ENCODE measurements around the gene IFIT1.
A peak's percentile ranks its signal among the peaks of the same experiment; 100 is the strongest.
"Not testable (repeated sequence)": the region's sequence is repeated elsewhere in the genome, so short reads cannot be mapped to it uniquely, and the experiment has no call there.

IFIT1 gene

DNA sequence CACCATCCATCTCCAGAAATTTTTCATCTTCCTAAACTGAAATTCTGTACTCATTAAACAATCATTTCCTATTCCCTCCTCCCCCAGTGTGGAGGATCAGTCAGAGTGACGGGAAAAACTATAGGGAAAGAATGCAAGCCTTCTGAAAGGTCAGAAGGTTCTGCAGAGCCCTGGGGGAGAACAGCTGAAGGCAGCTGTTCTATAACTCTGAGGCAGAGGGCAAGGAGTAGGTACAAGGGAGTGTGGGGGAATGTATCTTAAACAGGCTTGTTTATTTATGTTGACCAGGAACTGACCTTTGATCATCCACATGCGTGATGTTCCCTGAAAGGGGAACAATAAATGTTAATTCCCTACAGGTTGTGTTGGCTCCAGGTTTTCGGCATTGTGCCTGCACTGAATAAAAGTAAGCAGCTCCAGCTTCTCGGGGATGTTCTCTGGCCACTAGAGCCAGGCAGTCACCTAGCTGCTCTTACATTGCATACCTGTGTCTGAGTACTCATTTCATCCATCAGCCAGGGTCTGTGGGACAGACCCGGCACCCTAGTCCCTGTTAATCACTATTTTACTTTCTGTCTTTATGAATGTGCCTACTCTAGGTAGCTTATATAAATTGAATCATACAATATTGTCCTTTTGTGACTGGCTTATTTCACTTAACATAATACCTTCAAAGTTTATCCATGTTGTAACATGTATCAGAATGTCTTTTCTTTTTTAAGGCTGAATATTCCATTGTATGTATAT, 5.8 kb downstream of the IFIT1 start:
- DNase-seq = no peak

DNA sequence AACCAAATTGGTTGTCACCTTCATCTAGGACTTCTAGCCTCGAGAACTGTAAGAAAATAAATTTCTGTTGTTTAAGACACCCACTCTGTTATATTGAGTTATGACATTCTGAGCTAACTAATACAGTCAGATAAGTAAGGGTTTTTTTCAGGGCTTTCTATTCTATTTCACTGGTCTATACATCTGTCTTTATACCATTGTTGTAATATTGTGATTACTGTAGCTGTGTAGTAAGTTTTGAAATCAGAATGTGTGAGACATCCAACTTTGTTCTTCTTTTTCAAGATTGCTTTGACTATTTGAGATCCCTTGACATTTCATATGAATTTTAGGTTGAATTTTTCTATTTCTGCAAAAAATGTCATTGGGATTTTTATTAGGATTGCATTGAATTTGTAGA, 7.5 kb downstream of the IFIT1 start:
- no peak for DNase-seq

DNA sequence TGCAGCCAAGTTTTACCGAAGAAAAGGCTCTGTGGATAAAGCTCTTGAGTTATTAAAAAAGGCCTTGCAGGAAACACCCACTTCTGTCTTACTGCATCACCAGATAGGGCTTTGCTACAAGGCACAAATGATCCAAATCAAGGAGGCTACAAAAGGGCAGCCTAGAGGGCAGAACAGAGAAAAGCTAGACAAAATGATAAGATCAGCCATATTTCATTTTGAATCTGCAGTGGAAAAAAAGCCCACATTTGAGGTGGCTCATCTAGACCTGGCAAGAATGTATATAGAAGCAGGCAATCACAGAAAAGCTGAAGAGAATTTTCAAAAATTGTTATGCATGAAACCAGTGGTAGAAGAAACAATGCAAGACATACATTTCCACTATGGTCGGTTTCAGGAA, 10.6 kb downstream of the IFIT1 start:
- DNase-seq = no peak

DNA sequence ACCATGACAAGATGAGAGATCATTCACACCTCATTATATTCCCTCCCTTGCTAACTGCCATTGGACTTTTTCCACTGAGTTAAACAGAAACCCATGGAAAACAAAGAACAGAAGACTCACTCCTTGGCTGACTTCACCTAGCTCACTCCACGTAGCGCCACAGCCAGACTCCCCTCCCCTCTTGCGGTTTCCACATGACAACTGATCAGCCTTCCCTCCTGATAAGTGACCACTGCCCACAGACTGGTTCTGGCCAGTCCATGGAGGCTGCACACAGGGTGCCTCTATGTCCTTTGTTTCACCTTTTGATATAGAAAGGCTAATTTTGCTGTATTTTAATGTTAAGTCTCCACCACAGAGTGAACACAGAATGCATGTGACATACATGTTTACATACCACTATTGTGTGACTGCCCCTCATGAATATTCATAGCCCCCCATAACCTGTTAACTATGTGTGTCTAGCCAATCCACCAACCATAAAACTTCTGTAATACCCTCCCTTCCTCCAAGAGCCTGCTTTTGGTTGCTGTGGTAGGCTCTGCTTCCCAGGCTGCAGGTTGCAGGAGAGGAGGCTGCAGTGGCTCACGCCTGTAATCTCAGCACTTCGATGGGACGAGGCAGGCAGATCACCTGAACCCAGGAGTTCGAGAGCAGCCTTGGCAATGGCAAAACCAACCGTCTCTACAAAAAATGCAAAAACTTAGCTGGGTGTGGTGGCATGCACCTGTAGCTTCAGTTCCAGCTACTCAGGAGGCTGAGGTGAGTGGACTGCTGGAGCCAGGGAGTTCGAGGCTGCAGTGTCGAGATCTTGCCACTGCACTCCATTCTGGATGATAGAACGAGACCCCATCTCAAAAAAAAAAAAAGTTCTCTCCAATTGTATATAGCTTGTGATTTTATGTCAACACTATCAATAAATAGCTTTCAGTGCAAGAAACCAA, 12.0 kb downstream of the IFIT1 start:
- DNase-seq = no peak

DNA sequence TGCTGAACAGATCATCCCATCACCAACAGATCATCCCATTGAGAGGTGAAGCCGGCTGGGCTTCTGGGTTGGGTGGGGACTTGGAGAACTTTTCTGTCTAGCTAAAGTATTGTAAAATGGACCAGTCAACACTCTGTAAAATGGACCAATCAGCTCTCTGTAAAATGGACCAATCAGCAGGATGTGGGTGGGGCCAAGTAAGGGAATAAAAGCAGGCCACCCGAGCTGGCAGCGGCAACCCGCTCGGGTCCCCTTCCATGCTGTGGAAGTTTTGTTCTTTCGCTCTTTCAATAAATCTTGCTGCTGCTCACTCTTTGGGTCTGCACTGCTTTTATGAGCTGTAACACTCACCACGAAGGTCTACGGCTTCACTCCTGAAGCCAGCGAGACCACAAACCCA, 13.8 kb downstream of the IFIT1 start:
- DNase-seq = not testable (repeated sequence)

DNA sequence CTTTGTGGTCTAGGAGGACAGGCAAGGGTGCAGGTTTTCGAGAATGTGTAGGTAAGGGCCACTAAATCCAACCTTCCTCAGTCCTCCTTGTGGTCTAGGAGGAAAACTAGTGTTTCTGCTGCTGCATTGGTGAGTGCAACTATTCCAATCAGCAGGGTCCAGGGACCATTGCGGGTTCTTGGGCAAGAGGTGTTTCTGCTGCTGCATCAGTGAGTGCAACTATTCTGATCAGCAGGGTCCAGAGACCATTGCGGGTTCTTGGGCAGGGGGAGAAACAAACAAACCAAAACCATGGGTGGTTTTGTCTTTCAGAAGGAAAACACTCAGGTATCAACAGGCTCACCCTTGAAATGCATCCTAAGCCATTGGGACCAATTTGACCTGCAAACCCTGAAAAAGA, 15.4 kb downstream of the IFIT1 start:
- not testable (repeated sequence) for DNase-seq

DNA sequence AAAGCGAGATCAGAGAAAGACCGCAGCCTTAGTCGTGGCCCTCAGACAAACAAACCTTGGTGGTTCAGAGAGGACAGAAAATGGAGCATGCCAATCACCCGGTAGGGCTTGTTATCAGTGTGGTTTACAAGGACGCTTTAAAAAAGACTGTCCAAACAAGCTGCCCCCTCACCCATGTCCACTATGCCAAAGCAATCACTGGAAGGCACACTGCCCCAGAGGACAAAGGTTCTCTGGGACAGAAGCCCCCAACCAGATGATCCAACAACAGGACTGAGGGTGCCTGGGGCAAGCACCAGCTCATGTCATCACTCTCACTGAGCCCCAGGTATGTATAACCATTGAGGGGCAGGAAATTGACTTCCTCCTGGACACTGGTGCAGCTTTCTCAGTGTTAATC, 16.9 kb downstream of the IFIT1 start:
- not testable (repeated sequence) for DNase-seq

DNA sequence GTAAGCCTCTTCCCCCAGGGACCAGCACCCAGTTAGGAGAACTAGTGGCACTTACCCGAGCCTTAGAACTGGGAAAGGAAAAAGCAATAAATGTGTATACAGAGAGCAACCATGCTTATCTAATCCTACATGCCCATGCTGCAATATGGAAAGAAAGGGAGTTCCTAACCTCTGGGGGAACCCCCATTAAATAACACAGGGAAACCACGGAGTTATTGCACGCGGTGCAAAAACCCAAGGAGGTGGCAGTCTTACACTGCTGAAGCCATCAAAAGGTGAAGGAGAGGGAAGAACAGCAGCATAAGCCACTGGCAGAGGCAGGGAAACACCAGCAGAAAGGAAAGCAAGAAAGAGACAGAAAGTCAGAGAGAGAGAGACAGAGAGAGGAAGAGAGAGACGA, 18.1 kb downstream of the IFIT1 start:
- DNase-seq = not testable (repeated sequence)

DNA sequence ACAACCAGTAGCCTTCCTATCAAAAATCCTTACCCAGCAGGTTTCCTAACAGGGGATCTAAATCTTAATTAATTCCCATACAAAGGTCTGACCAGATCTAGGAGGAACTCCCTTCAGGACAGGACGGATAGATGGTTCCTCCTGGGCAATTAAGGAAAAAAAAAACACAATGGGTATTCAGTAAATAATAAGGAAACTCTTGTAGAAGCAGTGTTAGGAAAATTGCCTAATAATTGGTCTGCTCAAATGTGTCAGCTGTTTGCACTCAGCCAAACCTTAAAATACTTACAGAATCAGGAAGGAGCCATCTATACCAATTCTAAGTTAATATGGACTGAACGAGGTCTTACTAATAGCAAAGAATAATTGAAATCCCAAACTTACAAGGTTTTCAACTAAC, 18.7 kb downstream of the IFIT1 start:
- DNase-seq = not testable (repeated sequence)

DNA sequence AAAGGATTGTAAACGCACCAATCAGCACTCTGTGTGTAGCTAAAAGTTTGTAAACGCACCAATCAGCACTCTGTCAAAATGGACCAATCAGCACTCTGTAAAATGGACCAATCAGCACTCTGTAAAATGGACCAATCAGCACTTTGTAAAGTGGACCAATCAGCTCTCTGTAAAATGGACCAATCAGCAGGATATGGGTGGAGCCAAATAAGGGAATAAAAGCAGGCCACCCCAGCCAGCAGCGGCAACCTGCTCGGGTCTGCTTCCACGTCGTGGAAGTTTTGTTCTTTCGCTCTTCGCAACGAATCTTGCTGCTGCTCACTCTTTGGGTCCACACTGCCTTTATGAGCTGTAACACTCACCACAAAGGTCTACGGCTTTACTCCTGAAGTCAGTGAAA, 19.9 kb downstream of the IFIT1 start:
- not testable (repeated sequence) for DNase-seq

DNA sequence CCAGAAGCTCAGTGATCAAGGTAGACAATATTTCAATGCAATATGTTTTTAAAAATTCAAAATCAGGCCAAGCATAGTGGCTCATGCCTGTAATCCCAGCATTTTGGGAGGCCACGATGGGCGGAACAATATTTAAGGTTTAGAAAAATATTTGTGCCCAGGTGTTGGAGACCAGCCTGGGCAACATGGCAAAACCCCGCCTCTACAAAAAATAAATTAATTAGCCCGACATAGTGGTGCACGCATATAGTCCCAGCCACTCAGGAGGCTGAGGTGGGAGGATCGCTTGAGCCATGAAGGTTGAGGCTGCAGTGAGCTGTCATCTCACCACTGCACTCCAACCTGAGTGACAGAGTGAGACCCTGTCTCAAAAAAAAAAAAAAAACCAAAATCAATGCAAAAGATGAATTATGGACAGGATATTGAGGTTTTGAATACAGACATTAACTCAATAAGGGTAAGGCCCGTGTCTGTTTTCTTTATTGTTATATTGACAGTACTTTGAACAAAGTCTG, 21.0 kb downstream of the IFIT1 start:
- DNase-seq = no peak

DNA sequence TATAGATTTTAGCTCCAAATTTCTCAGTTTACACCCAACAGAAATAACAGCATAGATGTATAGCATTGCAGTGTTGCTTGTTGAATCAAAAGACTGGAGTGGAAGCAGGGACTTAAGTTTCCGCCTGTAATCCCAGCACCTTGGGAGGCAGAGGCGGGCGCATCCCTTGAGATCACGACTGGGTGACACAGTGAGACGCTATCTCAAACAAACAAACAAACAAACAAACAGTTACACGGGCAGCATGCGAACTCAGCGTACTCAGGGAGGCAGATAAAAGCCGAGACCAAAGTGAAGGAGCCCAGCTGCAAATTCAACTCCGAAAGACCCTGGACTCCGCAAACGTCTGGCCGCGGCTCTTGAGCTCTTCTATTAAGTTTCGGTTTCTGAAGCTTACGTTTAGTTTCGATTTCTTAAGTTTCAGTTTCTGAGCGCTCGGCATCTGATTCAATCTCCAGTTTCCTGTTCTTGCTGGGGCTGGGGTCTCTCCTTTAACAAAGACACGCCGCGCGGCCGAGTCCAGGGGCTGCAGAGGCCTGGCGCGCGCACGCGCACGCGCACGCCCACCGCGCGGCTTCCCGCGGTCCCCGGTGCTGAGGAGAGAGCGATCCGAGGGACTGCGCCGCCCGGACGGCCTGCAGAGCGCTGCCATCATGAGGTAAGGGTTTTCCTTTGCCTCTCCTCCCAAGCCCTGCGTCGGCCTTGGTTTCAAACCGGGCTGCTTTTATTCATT, 21.9 kb downstream of the IFIT1 start, which contains the start of gene IFIT5:
TSS of gene IFIT5 (plus strand) at position 423 of the 733 bp plus-strand sequence. CDS start at position 654, 231 bp downstream.
- DNase-seq = peak in 46 of 51 donors; percentile 33 to 91 (median 64)

DNA sequence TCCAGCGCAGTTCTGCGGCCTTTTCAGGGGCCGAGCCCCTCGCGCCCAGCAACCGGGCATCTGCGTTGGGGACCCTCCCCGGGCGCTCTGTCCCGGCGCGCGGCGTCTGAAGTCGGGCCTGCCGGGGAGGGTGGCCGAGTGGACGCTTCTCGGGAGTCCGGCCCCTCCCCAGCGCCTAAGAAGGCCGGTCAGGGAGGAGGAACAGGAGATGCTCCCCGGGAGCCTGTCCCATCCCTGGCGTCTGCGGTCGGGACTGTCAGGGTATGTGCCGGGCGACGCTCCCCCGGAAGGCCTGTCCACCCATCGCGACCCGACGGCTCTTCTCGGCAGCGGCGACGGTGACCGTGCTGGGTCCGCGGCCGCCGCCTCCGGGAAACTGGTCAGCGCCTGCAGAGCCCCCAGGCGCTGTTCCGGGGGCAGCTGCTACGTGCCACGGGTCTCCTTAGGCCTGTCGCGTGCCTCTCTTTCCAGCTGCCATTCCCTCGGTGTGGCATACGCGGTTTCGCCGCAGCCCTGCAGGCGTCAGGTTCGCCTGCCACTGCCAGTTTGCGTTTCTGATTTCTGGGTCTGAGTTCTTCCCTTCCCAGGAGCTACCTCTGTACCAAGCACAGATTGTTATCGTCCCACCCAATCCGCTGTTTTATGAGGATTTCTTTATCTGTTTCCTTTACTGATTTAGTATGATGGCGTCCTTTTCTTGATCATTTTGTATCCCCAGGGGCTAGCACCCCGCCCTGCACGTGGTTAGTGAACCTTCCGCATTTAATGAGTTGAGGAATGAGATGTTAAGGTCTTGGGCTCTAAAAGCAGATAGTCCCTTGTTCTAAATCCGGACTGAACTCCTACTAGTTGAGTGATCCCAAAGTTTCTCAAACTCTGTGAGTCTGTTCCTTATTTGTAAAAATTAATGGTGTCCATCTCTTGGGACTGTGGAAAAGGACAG, 22.7 kb downstream of the IFIT1 start:
- peak in 41 of 51 donors; percentile 21 to 91 (median 62) for DNase-seq

DNA sequence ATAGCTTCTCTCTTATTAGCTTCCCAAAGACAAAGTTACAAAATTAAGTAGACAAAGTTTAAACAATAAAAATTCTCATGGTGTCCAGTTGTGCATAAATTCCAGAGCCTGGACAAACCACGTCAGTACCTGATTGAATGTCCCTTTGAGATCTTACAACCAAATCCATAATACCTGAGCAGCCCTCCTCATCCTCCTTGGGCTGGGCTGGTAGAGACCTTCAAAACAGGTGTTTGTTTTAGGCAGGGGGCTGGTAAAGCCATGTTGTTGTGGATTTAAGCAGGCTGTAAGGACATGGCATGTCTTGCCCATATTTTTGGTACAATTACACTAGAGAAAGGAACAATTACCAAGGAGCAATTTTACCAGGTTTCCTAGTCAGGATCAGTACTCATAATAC, 24.0 kb downstream of the IFIT1 start:
- no peak for DNase-seq

DNA sequence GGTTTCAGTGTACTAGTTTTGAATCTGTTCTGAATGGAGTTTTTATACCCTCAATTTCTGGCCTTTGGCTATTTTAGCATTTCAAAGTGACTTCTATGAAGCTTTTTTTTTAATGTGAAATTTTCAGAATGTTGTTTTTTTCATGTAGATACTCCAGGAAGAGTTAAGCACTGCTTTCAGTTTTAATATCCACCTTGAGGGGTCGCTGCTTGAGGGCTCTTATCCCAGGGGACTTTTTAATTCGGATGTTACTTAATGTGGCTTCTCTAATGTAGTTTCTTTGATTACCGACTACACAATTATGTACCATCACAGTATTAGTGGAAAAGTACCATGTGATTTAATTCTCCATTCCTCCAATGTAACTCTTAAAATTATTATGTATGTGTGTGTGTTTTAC, 27.1 kb downstream of the IFIT1 start:
- DNase-seq = no peak

DNA sequence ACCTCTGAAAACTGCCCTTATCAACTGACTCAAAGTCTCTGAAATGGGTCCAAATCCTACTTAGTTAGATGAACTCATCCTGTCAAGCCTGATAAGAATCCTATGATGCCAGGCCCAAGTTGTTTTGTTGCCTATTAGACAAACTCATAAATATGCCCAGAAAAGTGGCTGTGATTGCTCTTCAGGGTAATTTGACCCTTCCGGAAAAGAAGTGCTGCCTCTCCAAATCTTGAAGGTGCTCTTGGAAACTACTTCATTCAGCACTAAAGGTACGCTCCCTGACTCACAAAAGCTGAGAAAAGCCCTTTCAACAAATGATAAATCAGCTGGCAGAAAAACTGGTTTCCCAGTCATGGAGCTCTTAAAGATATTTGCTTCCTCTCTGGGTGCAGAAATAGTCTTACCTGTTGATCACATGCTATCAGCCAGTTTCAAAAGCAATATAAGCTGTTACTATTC, 28.6 kb downstream of the IFIT1 start:
- DNase-seq = no peak

DNA sequence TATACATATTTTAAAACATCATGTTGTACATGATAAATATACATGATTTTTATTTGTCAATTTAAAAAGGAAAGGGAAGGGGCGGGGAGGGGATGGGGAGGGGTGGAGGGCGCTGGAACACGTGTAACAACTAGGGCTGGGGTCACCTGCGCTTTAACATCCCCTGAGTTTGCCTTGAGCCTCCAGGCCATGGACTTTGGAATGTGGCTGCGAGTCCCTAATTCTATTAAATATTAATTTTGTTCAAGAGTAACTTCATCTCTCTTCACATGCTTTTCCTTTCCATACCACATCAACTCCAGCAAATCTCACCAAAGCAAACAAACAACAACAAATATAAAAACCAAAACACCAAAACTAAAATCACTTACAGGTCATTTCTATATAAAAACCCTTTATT, 32.6 kb downstream of the IFIT1 start:
- DNase-seq = no peak

DNA sequence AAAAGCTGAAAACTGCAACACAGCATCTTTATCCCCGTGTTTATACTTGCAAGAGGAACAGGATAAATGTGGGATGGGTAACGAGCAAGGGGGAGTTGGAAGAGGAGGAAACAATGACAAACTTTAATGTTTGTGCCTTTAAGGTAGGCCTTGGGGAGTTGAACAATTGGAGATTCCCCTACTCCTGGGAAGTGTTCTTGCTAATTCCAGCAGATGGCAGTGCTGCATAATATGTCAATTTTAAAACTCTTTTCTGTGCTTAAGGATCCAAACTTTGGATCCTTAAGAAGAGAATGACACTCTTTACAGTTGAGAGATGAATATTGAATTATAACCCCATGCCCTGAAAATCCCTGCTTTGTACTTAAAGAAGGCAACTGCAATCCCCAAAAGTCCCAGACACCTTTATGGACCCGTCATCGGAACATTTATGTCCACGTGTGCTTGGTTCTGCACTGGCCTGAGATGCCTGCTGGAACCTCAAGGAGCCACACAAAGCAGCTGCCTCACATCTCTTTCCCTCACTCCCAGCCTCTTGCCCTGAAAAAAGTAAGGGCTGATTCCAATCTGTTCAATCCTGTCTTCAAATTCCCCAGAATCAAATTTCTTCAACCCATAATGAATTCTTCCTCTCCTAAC, 33.9 kb downstream of the IFIT1 start:
- peak in 2 of 51 donors; percentile 6 to 40 for DNase-seq

DNA sequence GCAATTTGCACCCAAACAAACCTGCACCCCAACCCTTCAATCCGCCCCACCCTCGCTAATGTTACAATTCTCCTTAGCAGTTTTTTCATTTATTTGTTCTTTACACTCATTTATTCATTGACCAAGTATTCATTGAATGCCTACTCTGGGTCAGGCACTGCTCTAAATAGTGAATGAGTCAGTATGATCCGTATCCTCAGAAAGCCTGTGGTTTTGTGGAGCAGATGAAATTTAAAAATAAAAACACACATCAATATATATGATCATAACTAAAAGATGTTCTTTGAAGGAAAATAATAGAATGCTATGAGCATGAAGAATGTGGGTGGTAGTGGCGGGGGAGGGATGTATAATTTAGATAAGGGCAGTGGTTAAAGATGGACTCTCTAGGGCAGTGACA, 35.2 kb downstream of the IFIT1 start:
- DNase-seq = no peak

DNA sequence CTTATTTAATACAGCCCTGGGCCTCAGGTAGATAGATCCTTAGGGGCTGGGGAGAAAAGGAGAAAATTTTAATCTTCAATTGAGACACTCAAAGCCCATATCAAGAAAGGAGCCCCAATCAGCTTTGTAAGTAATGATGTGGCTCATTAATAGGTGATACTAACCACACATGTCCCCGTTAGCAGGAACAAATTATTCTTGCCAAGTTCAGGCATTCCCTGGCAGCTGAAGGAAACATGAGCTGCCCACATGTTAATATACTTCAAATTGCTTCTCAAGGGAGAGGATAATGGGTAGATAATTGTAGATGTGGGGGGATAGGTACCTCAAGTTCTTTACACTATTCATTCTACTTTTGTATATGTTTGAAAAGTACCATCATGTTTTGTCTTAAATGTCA, 36.5 kb downstream of the IFIT1 start:
- DNase-seq = no peak

Data from hypothalamus (tissue), 51 donors.